Inferior parietal cortex (tissue), 1 donor: ENCODE data around the gene LCE2A.
A peak's percentile ranks its signal among the peaks of the same experiment; 100 is the strongest.
"Not testable (repeated sequence)": the region's sequence is repeated elsewhere in the genome, so short reads cannot be mapped to it uniquely, and the experiment has no call there.

Experiments used
- DNase-seq: peaks from one replicate; pipeline ENCODE4 v3.0.0-alpha.2; 2016; ENCODE audit errors: extremely low spot score

Gene LCE2A, protein sequence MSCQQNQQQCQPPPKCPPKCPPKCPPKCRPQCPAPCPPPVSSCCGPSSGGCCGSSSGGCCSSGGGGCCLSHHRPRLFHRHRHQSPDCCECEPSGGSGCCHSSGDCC

DNA sequence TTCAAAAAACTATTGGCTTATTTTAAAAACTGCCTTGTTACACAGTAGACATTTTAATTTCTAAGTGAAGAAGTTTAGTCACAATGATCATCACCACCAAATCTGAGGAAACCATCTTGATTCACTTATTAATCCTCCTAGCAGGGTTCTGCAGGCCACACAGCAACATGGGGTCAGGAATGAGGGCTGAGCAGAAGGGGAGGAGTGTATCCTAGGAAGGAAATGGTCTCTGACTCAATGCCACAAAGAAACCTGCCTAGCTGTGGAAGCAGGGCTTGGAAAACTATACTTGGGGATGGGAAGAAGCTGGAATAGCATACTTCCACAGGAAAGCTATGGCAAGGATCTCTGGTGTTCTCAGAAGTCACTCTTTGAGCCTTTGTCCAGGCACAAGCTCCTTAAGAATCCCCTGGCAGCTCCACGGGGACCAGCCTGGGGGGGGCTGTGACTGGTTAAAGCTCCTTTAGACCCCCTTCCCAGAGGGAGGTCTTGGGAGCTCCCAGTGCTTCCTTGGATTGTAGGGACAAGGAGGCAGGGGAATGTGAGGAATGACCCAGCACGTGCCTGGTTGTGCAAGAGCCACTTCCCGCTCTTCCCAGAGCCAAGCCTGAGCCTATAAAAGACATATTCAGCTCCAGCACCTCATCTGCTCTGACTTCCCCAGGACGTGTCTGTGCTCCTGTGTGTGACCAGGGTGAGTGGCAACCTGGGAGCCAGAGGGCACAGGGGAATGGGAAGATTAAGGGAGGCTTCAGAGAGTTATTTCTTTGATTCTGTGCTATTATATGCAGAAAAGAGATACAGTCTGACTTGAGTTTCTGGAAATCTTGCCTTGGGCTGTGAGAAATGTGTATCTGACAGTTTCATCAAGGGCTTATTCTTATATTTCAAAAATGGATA lies at the start of gene LCE2A:
Gene LCE2A (plus strand): TSS at position 645 of the 900 bp plus-strand sequence. CDS start 557 bp downstream, outside the sequence.
- no peak for DNase-seq

- DNase-seq: peak; percentile 66
These were observed 44.0 kb upstream of the LCE2A start for GRCh38 chr1:152654110-152654509.

- DNase-seq: no peak
These were observed 41.7 kb upstream of the LCE2A start for GRCh38 chr1:152656459-152656858.

DNA sequence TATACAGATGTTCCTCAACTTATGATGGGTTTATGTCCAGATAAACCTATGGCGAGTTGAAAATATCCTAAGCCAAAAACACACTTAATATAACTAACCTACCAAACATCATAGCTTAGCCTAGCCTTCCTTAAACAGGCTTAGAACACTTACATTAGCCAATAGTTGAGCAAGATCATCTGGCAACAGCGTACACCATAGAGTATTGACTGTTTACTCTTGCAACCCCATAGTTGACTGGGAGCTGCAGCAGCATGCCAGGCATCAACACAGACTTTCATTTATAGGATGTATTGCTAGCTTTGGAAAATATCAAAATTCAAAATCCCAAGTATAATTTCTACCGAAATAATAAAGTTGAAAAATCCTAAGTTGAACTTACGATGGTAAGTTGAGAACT lies 40.5 kb upstream of the LCE2A start:
- no peak for DNase-seq

GRCh38 chr1:152658649-152659048 lies 39.5 kb upstream of the LCE2A start:
- DNase-seq: no peak

GRCh38 chr1:152663098-152663497 lies 35.0 kb upstream of the LCE2A start, which contains the start of gene LCE2D:
Gene LCE2D, plus strand, starts transcription at chr1:152663380. Its CDS starts 726 bp downstream, at chr1:152664106.
- DNase-seq: no peak

DNA sequence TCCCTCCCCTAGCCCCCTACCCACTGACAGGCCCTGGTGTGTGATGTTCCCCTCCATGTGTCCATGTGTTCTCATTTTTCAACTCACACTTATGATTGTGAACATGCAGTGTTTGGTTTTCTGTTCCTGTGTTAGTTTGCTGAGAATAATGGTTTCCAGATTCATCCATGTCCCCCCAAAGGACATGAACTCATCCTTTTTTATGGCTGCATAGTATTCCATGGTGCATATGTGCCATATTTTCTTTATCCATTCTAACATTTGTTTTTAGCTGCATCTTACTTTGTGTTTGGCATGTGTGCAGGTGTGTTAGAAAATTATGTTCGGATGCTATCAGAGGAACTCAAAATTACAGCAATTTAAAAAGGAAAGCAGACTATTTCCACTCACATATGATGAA lies 32.0 kb upstream of the LCE2A start:
- DNase-seq: not testable (repeated sequence)

- DNase-seq: peak; percentile 7
These were observed 30.5 kb upstream of the LCE2A start for GRCh38 chr1:152667648-152668047.

GRCh38 chr1:152673016-152673415 lies 25.1 kb upstream of the LCE2A start:
- DNase-seq: no peak

DNA sequence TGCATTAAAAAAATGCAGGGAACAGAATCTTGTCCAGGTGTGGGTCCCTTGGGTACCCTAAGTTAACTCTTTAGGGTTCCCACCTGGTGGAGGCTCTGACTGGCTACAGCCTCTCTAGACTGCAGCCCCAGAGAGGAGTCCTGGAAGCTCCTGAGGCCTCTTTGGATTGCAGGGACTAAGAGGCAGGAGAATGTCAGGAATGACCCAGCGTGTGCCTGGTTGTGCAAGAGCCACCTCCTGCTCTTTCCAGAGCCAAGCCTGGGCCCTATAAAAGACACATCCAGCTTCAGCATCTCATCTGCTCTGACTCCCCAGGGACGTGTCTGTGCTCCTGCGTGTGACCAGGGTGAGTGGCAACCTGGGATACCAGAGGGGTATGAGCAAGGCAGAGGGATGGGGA lies 23.2 kb upstream of the LCE2A start, which contains the start of gene LCE2C:
Gene LCE2C (plus strand): TSS at position 297 of the 400 bp plus-strand sequence. CDS start 737 bp downstream, outside the sequence.
- not testable (repeated sequence) for DNase-seq

- DNase-seq: no peak
These were observed 18.7 kb upstream of the LCE2A start for GRCh38 chr1:152679459-152679858.

GRCh38 chr1:152681616-152682015 lies 16.5 kb upstream of the LCE2A start:
- peak; percentile 22 for DNase-seq

GRCh38 chr1:152683846-152684245 lies 14.3 kb upstream of the LCE2A start:
- DNase-seq: no peak

DNA sequence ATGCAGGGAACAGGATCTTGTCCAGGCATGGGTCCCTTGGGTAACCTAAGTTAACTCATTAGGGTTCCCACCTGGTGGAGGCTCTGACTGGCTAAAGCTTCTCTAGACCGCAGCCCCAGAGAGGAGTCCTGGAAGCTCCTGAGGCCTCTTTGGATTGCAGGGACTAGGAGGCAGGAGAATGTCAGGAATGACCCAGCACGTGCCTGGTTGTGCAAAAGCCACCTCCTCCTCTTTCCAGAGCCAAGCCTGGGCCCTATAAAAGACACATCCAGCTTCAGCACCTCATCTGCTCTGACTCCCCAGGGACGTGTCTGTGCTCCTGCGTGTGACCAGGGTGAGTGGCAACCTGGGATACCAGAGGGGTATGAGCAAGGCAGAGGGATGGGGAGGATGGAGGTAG lies 12.3 kb upstream of the LCE2A start, which contains the start of gene LCE2B:
Gene LCE2B (plus strand): TSS at position 301 of the 400 bp plus-strand sequence. CDS start 721 bp downstream, outside the sequence.
- not testable (repeated sequence) for DNase-seq

DNA sequence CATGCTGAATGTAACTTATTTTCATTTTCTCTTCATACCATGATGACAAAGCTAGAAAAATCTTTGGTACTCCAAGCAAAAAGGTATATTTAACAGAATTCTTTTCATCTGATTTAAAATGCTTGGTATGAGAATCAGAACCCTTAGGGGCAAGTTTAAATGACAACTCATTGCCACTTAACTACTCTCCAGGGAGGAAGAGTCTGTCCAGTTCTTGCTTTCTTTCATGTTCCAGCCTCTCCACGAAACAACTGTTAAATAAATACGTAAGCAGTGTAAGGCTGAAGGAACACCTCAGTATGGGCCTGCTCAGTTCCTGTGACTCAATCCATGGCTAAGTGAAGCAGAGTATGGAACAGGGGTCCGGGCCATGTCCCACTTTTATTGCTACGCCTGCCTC lies 1.6 kb downstream of the LCE2A start:
- no peak for DNase-seq

- no peak for DNase-seq
These were observed 9.7 kb downstream of the LCE2A start, which contains the start of gene LCE4A for GRCh38 chr1:152707860-152708259. Gene LCE4A, plus strand, starts transcription at chr1:152708160. Its CDS starts 916 bp downstream, at chr1:152709076.

- no peak for DNase-seq
These were observed 20.1 kb downstream of the LCE2A start for GRCh38 chr1:152718238-152718637.

GRCh38 chr1:152725261-152725660 lies 27.1 kb downstream of the LCE2A start:
- no peak for DNase-seq

DNA sequence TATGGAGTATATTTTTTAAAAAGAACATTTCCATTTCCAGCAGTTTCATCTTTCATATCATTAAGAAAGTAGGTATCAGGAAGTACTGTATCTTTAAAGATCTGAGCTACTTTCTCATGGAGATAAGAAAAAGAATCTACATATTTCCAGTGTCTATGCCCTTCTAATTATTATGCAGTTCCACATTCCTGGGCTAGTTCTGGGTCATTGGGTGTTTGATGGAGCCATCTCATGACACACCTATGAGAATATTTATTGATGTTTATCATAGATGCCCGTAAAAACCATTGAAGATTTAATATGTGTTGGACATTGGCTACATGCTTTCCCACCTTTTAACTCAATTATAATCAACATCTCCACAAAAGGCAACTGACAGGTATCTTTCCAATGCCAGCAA lies 30.8 kb downstream of the LCE2A start:
- no peak for DNase-seq

DNA sequence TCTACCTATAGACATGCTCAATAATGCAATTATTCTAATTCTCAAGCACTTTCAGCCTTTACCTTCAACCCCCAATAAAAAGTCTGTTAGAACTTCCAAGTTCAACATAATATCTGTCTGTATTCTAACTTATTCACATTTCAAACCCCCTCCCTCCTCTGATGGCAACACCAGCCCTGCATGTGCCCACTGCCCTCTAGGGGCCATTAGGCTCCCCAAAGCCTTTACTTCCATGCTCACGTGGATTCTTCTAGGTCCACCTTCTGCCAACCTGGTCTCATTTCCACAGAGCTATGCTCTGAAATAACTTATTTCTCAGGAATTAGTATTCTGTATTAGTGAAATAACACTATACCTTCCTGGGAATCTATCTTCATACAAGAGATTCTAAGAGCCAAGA lies 37.5 kb downstream of the LCE2A start:
- no peak for DNase-seq

DNA sequence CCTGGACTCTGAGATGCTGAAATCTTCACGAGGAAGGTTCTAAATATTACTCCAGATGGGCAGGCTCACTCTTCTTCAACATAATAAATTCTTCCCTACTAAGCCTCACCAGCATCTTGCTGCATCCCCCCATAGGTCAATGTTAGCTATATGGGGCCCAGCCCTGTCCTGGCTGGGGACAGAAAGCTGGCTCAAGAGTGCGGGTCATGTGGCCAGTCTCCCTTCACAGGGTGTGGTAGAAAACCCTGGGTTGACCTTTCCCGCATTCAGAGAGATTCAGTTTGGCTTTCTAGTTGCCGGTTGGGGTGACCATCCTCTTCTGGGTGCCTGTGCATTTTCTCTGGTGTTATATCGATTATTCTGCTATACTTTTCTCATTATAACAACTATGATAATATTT lies 39.9 kb downstream of the LCE2A start:
- no peak for DNase-seq

DNA sequence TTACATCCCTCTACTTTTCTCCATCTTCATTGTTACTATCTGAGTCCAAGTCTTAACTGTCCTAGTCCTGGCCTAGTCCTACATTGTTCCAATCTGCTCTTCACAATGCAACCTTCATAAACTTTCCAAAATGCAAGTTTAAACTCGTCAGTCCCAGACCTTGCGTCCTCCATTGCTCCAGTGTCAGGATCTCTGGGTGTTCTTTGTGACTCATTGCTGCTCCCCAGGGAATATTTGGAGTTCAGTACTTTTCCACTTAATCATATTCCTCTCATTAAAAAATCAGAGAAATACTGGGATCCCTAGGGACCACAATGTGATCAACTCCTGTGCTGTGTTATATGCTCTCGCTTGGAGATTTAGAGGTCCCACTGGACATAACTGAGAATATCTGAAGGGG lies 41.7 kb downstream of the LCE2A start:
- no peak for DNase-seq

DNA sequence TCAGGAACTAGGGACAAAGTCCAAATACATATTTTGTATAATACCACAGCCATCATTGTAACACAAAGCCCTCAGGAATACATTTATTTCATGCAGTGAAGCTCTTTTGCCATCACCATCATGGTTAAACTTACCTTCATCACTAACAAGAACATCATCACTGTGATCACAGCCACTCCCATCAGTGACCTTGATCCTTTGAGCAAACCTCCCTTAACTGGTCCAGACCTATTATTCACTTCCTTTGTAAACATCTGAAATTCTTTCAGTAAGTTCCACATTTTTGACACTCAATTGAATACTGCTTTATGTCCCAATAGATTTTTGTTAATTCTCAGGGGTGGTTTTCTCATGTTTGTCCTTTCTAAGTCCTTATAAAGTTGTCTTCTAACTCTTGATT lies 43.5 kb downstream of the LCE2A start:
- no peak for DNase-seq
